ENCODE results near the gene FUT7.

DNA sequence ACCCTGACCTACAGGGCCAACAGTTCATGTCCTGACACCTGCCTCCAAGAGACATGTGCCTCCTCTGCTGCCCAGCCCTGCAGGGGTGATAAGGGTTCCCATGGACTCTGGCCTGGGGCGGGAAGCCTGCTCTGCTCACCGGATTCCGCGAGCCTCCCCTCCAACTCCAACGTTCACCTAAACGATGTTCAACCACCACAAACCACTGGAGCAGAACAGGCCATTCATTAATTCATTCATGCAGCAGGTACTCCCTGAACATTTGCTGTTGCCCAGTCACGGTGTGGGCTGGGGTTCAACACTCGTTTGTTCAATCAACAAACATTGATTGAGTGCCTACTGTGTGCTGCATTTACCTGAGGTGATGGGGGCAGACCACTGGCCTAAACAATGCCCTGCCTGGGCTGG lies 42.1 kb upstream of the FUT7 start:
- TF ChIP-seq YY1 (IDR thresholded peaks at IDR 0.05; ENCODE audit: extremely low read depth, insufficient replicate concordance, low read depth, low read length): no peak
- TF ChIP-seq POLR2A (IDR thresholded peaks at IDR 0.05; ENCODE audit: borderline replicate concordance, extremely low read depth, insufficient read depth, insufficient read length): no peak
- TF ChIP-seq EZH2phosphoT487 (IDR thresholded peaks at IDR 0.05; ENCODE audit: borderline replicate concordance): no peak
- TF ChIP-seq SP1 (IDR thresholded peaks at IDR 0.05; ENCODE audit: low read depth): no peak
- TF ChIP-seq, protein P1, sequence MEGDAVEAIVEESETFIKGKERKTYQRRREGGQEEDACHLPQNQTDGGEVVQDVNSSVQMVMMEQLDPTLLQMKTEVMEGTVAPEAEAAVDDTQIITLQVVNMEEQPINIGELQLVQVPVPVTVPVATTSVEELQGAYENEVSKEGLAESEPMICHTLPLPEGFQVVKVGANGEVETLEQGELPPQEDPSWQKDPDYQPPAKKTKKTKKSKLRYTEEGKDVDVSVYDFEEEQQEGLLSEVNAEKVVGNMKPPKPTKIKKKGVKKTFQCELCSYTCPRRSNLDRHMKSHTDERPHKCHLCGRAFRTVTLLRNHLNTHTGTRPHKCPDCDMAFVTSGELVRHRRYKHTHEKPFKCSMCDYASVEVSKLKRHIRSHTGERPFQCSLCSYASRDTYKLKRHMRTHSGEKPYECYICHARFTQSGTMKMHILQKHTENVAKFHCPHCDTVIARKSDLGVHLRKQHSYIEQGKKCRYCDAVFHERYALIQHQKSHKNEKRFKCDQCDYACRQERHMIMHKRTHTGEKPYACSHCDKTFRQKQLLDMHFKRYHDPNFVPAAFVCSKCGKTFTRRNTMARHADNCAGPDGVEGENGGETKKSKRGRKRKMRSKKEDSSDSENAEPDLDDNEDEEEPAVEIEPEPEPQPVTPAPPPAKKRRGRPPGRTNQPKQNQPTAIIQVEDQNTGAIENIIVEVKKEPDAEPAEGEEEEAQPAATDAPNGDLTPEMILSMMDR (IDR thresholded peaks at IDR 0.05 in 2 of 3, conservative IDR thresholded peaks at IDR 0.05 in 1 of 3; ENCODE audit: borderline replicate concordance in 1 of 3, insufficient read depth in 1 of 3, low read depth in 2 of 3, low read length in 2 of 3): no peak
- TF ChIP-seq ZFX (IDR thresholded peaks at IDR 0.05): no peak
